H9 (cell line): Measurements from ENCODE around the gene PHACTR1. TPM values are rescaled to one million over a fixed set of nuclear protein-coding genes. Genes with fewer than 3 reads are reported as not detected.

ENCODE experiments used
- DNase-seq: peaks from one replicate; pipeline ENCODE4 v3.0.0-alpha.2; 2017
- H2AFZ ChIP-seq: one replicate; pipeline ENCODE4 v1.6.1; 2013; ENCODE audit warnings: mild to moderate bottlenecking, low read length, control low read depth, moderate library complexity
- H2AK5ac ChIP-seq: 2 replicates; pipeline ENCODE4 v1.6.1; 2013; ENCODE audit warnings: low read length, control low read depth, mixed read lengths; ENCODE audit not compliant: insufficient read length
- H2BK120ac ChIP-seq: one replicate; pipeline ENCODE4 v1.6.1; 2013; ENCODE audit warnings: low read depth, mild to moderate bottlenecking, low read length, control low read depth, inconsistent platforms; ENCODE audit not compliant: poor library complexity, severe bottlenecking
- H2BK12ac ChIP-seq: 2 replicates; pipeline ENCODE4 v1.6.1; 2013; ENCODE audit warnings: low read length, control low read depth, mixed read lengths, low read depth; ENCODE audit not compliant: insufficient read length
- H2BK15ac ChIP-seq: 2 replicates; pipeline ENCODE4 v1.6.1; 2013; ENCODE audit warnings: low read depth, low read length, control low read depth
- H2BK20ac ChIP-seq: one replicate; pipeline ENCODE4 v1.6.1; 2013; ENCODE audit warnings: low read depth, mild to moderate bottlenecking, low read length, control low read depth, inconsistent platforms; ENCODE audit not compliant: poor library complexity, severe bottlenecking
- H2BK5ac ChIP-seq: 2 replicates; pipeline ENCODE4 v1.6.1; 2013; ENCODE audit warnings: low read length, control low read depth, mixed read lengths; ENCODE audit not compliant: insufficient read length
- H3K14ac ChIP-seq: 2 replicates; pipeline ENCODE4 v1.6.1; 2013; ENCODE audit warnings: low read length, control low read depth; ENCODE audit not compliant: insufficient read depth
- H3K18ac ChIP-seq: 2 replicates; pipeline ENCODE4 v1.6.1; 2013; ENCODE audit warnings: low read depth, mild to moderate bottlenecking, mixed read lengths, low read length, control low read depth; ENCODE audit not compliant: insufficient read length
- H3K23ac ChIP-seq: 2 replicates; pipeline ENCODE4 v1.6.1; 2013; ENCODE audit warnings: low read length, control low read depth, mixed read lengths, low read depth; ENCODE audit not compliant: insufficient read length
- H3K23me2 ChIP-seq: 2 replicates; pipeline ENCODE4 v1.6.1; 2013; ENCODE audit warnings: low read depth, mild to moderate bottlenecking, mixed read lengths, low read length, control low read depth; ENCODE audit not compliant: insufficient read length, poor library complexity, severe bottlenecking
- H3K27ac ChIP-seq: 2 replicates; pipeline ENCODE4 v1.5.1; 2013; ENCODE audit warnings: low read length, control low read depth, mixed read lengths, low read depth; ENCODE audit not compliant: insufficient read length
- H3K27me3 ChIP-seq: 2 replicates; pipeline ENCODE4 v1.6.1; 2013; ENCODE audit warnings: low read length, control low read depth, inconsistent platforms; ENCODE audit not compliant: insufficient read depth
- H3K4ac ChIP-seq: 2 replicates; pipeline ENCODE4 v1.6.1; 2013; ENCODE audit warnings: low read depth, mild to moderate bottlenecking, control low read depth, inconsistent platforms, low read length, moderate library complexity
- H3K4me1 ChIP-seq: 2 replicates; pipeline ENCODE4 v1.6.1; 2013; ENCODE audit warnings: low read length, control low read depth, inconsistent platforms; ENCODE audit not compliant: insufficient read depth
- H3K4me2 ChIP-seq: 2 replicates; pipeline ENCODE4 v1.6.1; 2013; ENCODE audit warnings: low read length, control low read depth, mixed read lengths; ENCODE audit not compliant: insufficient read length, insufficient read depth
- H3K56ac ChIP-seq: 2 replicates; pipeline ENCODE4 v1.6.1; 2013; ENCODE audit warnings: low read depth, mild to moderate bottlenecking, mixed read lengths, low read length, control low read depth; ENCODE audit not compliant: insufficient read length
- H3K79me1 ChIP-seq: 2 replicates; pipeline ENCODE4 v1.6.1; 2013; ENCODE audit warnings: low read depth, mild to moderate bottlenecking, moderate library complexity, low read length, control low read depth, inconsistent platforms; ENCODE audit not compliant: insufficient read depth, poor library complexity, severe bottlenecking
- H3K79me2 ChIP-seq: 2 replicates; pipeline ENCODE4 v1.6.1; 2013; ENCODE audit warnings: low read length, control low read depth, inconsistent platforms; ENCODE audit not compliant: insufficient read depth
- H3K9ac ChIP-seq: 2 replicates; pipeline ENCODE4 v1.6.1; 2013; ENCODE audit warnings: low read length, control low read depth, mixed read lengths; ENCODE audit not compliant: insufficient read length; ENCODE audit errors: extremely low read depth
- H3K9me3 ChIP-seq: one replicate; pipeline ENCODE4 v1.6.1; 2013; ENCODE audit warnings: low read depth, low read length, inconsistent platforms; ENCODE audit not compliant: control insufficient read depth
- H3T11ph ChIP-seq: one replicate; pipeline ENCODE4 v1.6.1; 2013; ENCODE audit warnings: mild to moderate bottlenecking, low read length, control low read depth, inconsistent platforms
- H4K20me1 ChIP-seq: one replicate; pipeline ENCODE4 v1.6.1; 2013; ENCODE audit not compliant: control insufficient read depth, insufficient read length, insufficient read depth
- H4K5ac ChIP-seq: 2 replicates; pipeline ENCODE4 v1.6.1; 2013; ENCODE audit warnings: low read depth, mild to moderate bottlenecking, mixed read lengths, low read length, control low read depth; ENCODE audit not compliant: insufficient read length
- H4K8ac ChIP-seq: replicated peaks from 2 replicates; pipeline ENCODE4 v1.6.1; 2013; ENCODE audit warnings: low read length, control low read depth, mixed read lengths, low read depth; ENCODE audit not compliant: insufficient read length
- H4K91ac ChIP-seq: 2 replicates; pipeline ENCODE4 v1.6.1; 2013; ENCODE audit warnings: low read depth, mild to moderate bottlenecking, moderate library complexity, mixed read lengths, low read length, control low read depth; ENCODE audit not compliant: insufficient read length
- H3K27ac Mint-ChIP-seq, 3 experiments: 2 replicates in 2 of 3; 3 replicates in 1 of 3; pipeline ENCODE4 v1.8.0; 2020 to 2021; ENCODE audit warnings: mixed read lengths in 3 of 3, mild to moderate bottlenecking in 1 of 3, moderate library complexity in 1 of 3
- H3K27me3 Mint-ChIP-seq: 2 replicates; pipeline ENCODE4 v1.8.0; 2021; ENCODE audit warnings: low read depth, mild to moderate bottlenecking, moderate library complexity, mixed read lengths
- H3K36me3 Mint-ChIP-seq, 3 experiments: 2 replicates in 2 of 3; 3 replicates in 1 of 3; pipeline ENCODE4 v1.8.0; 2020 to 2021; ENCODE audit warnings: low read depth in 3 of 3, mixed read lengths in 3 of 3; ENCODE audit not compliant: insufficient read depth in 1 of 3
- H3K4me1 Mint-ChIP-seq, 2 experiments: 2 replicates each; pipeline ENCODE4 v1.8.0; 2020; ENCODE audit warnings: mixed read lengths in 2 of 2
- H3K4me3 Mint-ChIP-seq, 2 experiments: 2 replicates in 1 of 2; 3 replicates in 1 of 2; pipeline ENCODE4 v1.8.0; 2020 to 2021; ENCODE audit warnings: mild to moderate bottlenecking in 2 of 2, mixed read lengths in 2 of 2, moderate library complexity in 1 of 2
- H3K9me3 Mint-ChIP-seq, 2 experiments: 2 replicates in 1 of 2; 3 replicates in 1 of 2; pipeline ENCODE4 v1.8.0; 2020; ENCODE audit warnings: mild to moderate bottlenecking in 2 of 2, mixed read lengths in 2 of 2, moderate library complexity in 1 of 2
- WGBS: extraction: QIAGEN DNeasy Blood & Tissue Kit; methylation state at CpG from one replicate; pipeline ENCODE4 v1.1.7; 2013; ENCODE audit warnings: missing lambda C conversion rate, low lambda C conversion rate, mixed read lengths; ENCODE audit not compliant: insufficient read length; ENCODE audit errors: extremely low coverage; 5-methylcytosine and 5-hydroxymethylcytosine counted together
- total RNA-seq: library from RNA; stranded (reverse); gene quantifications from 2 replicates; pipeline ENCODE4 v1.2.1, GENCODE V29; 2021
- TF ChIP-seq, protein P1 (sequence below): fragments of 200-600 bp; sonication (generic); conservative IDR thresholded peaks from 3 replicates; pipeline ENCODE4 v1.8.0; 2021; ENCODE audit warnings: antibody characterized with exemption, mild to moderate bottlenecking

PHACTR1 gene
- total RNA-seq, 1 experiment from 2014 or later, result 15.9 TPM

DNA sequence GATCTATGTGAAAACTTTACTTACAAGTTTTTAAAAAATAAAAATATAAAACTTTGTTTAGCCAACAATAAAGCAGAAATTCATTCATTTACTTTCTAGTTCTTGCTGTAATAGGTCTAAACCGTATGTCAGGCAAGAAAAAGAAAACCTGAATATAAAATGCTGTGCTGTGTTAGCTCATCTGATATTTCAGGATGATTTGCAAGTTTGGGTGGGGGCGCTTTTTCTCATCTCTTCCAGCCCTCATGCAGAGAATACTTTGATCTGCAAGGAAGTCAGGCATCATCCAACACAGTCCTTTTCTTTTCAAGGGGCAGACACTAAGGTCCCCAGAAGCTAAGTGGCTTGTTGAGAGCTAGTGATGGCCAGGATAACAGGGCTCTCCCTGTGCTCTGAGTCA is 458.5 kb downstream of the PHACTR1 start:
- DNase-seq, result no peak
- Histone ChIP-seq H3K56ac (no peak overlapping the region), H3K27me3 (no peaks in the 10 kb centered on the region), H2BK15ac (no peak overlapping the region), H3T11ph (no peak overlapping the region), H3K23ac (no peak overlapping the region), H2AFZ (no peak overlapping the region), H3K4me1 (peaks cover 2% of the 10 kb centered on the region; the same call in 1 of the 2 replicates), H4K8ac (no peak overlapping the region), H3K27ac (no peak overlapping the region), H3K14ac (no peak overlapping the region), H2BK120ac (no peak overlapping the region), H3K23me2 (no peaks in the 10 kb centered on the region), H4K91ac (no peak overlapping the region), H4K5ac (no peak overlapping the region), H2BK20ac (no peak overlapping the region), H2AK5ac (no peak overlapping the region), H3K9me3 (no peaks in the 10 kb centered on the region), H3K4me2 (no peak overlapping the region), H3K79me2 (no peaks in the 10 kb centered on the region), H2BK12ac (no peak overlapping the region), H3K4ac (no peak overlapping the region), H3K9ac (no peak overlapping the region), H3K79me1 (no peaks in the 10 kb centered on the region), H4K20me1 (no peaks in the 10 kb centered on the region), H3K18ac (no peak overlapping the region), H2BK5ac (no peak overlapping the region)
- H3K9me3 Mint-ChIP-seq, result no peaks in the 10 kb centered on the region
- no peaks in the 10 kb centered on the region for H3K36me3 Mint-ChIP-seq
- peaks cover 37 to 42% of the 10 kb centered on the region in 2 experiments for H3K4me1 Mint-ChIP-seq
- no peak overlapping the region for H3K4me3 Mint-ChIP-seq
- TF ChIP-seq, protein P1, sequence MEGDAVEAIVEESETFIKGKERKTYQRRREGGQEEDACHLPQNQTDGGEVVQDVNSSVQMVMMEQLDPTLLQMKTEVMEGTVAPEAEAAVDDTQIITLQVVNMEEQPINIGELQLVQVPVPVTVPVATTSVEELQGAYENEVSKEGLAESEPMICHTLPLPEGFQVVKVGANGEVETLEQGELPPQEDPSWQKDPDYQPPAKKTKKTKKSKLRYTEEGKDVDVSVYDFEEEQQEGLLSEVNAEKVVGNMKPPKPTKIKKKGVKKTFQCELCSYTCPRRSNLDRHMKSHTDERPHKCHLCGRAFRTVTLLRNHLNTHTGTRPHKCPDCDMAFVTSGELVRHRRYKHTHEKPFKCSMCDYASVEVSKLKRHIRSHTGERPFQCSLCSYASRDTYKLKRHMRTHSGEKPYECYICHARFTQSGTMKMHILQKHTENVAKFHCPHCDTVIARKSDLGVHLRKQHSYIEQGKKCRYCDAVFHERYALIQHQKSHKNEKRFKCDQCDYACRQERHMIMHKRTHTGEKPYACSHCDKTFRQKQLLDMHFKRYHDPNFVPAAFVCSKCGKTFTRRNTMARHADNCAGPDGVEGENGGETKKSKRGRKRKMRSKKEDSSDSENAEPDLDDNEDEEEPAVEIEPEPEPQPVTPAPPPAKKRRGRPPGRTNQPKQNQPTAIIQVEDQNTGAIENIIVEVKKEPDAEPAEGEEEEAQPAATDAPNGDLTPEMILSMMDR, result no peak
- H3K27ac Mint-ChIP-seq, result peak overlapping the region in 1 of 3 experiments; percentile 23; a peak in 1 of 7 replicates
- no CpG with 5 or more reads among the region's 2 CpGs for WGBS
- no peaks in the 10 kb centered on the region for H3K27me3 Mint-ChIP-seq
